Fibroblast of lung (primary cell): ENCODE measurements around the gene PIR. TPM values are rescaled to one million over a fixed set of nuclear protein-coding genes. Genes with fewer than 3 reads are reported as not detected.

Experiments
- DNase-seq, 2 donors: peaks; one replicate each; pipeline versions ENCODE4 v3.0.0 to v3.0.0-alpha.2; 2010; ENCODE audit warnings: low read depth in 2 of 2
- H2AFZ ChIP-seq: 2 replicates; pipeline ENCODE4 v1.5.1; 2012; ENCODE audit warnings: low read length, control low read depth, inconsistent platforms
- H3K27ac ChIP-seq: 2 replicates; pipeline ENCODE4 v1.5.1; 2011; ENCODE audit warnings: low read length, control low read depth; ENCODE audit not compliant: insufficient read depth
- H3K27me3 ChIP-seq: 2 replicates; pipeline ENCODE4 v1.5.1; 2011; ENCODE audit warnings: mild to moderate bottlenecking, low read length; ENCODE audit not compliant: control insufficient read depth, insufficient read depth
- H3K36me3 ChIP-seq: 2 replicates; pipeline ENCODE4 v1.5.1; 2011; ENCODE audit warnings: low read length; ENCODE audit not compliant: control insufficient read depth, insufficient read depth
- H3K4me1 ChIP-seq: 2 replicates; pipeline ENCODE4 v1.5.1; 2011; ENCODE audit warnings: low read length; ENCODE audit not compliant: control insufficient read depth, insufficient read depth; ENCODE audit errors: extremely low read depth
- H3K4me2 ChIP-seq: 2 replicates; pipeline ENCODE4 v1.5.1; 2011; ENCODE audit warnings: low read length, control low read depth; ENCODE audit not compliant: insufficient read depth; ENCODE audit errors: extremely low read depth
- H3K4me3 ChIP-seq, 4 experiments: fragments of 200-600 bp in 1 of 4; sonication (generic) in 1 of 4; replicated peaks in 1 of 4; 2 replicates each; pipeline ENCODE4 v1.5.1; 2011 to 2016; ENCODE audit warnings: low read length in 4 of 4, low read depth in 3 of 4, mild to moderate bottlenecking in 3 of 4, control low read depth in 2 of 4, inconsistent platforms in 1 of 4, mixed read lengths in 1 of 4; ENCODE audit not compliant: insufficient read depth in 1 of 4; ENCODE audit errors: control extremely low read depth in 1 of 4
- H3K79me2 ChIP-seq: 2 replicates; pipeline ENCODE4 v1.5.1; 2012; ENCODE audit warnings: mild to moderate bottlenecking, low read length, inconsistent platforms; ENCODE audit not compliant: control insufficient read depth, insufficient read depth
- H3K9ac ChIP-seq: 2 replicates; pipeline ENCODE4 v1.5.1; 2011; ENCODE audit warnings: mild to moderate bottlenecking, low read length, control low read depth; ENCODE audit not compliant: insufficient read depth
- H3K9me3 ChIP-seq: 2 replicates; pipeline ENCODE4 v1.5.1; 2012; ENCODE audit warnings: low read depth, low read length; ENCODE audit not compliant: control insufficient read depth, insufficient read depth
- H4K20me1 ChIP-seq: 2 replicates; pipeline ENCODE4 v1.5.1; 2011; ENCODE audit warnings: low read length; ENCODE audit not compliant: control insufficient read depth, insufficient read depth; ENCODE audit errors: extremely low read depth
- EZH2 ChIP-seq: IDR thresholded peaks from 2 replicates; pipeline ENCODE4 v1.5.1; 2012; ENCODE audit warnings: low read length, control low read depth, mild to moderate bottlenecking; ENCODE audit errors: missing control alignments
- polyA plus RNA-seq, 2 donors: library from polyadenylated mRNA; depleted of rRNA in 1 of 2; stranded (reverse) in 1 of 2; unstranded in 1 of 2; fragments of >200 nt; gene quantifications; 2 replicates each; pipeline ENCODE4 v1.2.1, GENCODE V29; 2011 to 2012; ENCODE audit warnings: missing spikeins in 1 of 2
- total RNA-seq: library from RNA; depleted of rRNA; stranded (reverse); fragments of >200 nt; gene quantifications from 2 replicates; pipeline ENCODE4 v1.2.1, GENCODE V29; 2014
- TF ChIP-seq, protein P1 (sequence below), 2 donors: IDR thresholded peaks in 1 of 2; conservative IDR thresholded peaks in 1 of 2; 1 replicate in 1 of 2; 2 replicates in 1 of 2; pipeline ENCODE4 v1.5.1; 2011 to 2012; ENCODE audit warnings: low read length in 2 of 2, control low read depth in 1 of 2, inconsistent platforms in 1 of 2, low read depth in 1 of 2, mild to moderate bottlenecking in 1 of 2

PIR gene
- total and polyA plus RNA-seq, 2 donors (not counting 1 experiment from before 2014, with no cell fraction given), result 17.0 to 19.9 TPM

DNA sequence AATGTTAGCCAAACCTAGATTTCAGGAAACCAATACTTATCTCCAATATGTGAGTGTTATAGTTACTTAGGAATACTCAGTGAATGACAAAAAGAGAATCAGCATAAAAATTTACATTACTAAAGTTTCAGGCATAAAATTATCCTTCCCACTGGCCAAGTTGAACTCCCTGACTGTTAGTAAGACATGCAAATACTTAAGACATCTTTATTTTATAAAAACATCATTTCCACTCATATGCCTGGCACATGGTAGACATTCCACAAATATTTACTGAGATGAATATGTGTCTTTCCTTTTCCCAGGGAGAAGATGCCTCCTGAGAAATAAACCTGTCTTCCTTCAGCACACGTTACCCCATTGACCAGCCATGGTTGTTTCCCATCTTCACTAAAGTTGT is 116.2 kb downstream of the PIR start:
- H3K4me1 ChIP-seq, result no peaks in the 10 kb centered on the region
- no peak for DNase-seq
- H3K79me2 ChIP-seq, result no peaks in the 10 kb centered on the region
- no peak overlapping the region for H3K4me3 ChIP-seq
- no peaks in the 10 kb centered on the region for H4K20me1 ChIP-seq
- TF ChIP-seq EZH2, result no peak
- TF ChIP-seq, protein P1, sequence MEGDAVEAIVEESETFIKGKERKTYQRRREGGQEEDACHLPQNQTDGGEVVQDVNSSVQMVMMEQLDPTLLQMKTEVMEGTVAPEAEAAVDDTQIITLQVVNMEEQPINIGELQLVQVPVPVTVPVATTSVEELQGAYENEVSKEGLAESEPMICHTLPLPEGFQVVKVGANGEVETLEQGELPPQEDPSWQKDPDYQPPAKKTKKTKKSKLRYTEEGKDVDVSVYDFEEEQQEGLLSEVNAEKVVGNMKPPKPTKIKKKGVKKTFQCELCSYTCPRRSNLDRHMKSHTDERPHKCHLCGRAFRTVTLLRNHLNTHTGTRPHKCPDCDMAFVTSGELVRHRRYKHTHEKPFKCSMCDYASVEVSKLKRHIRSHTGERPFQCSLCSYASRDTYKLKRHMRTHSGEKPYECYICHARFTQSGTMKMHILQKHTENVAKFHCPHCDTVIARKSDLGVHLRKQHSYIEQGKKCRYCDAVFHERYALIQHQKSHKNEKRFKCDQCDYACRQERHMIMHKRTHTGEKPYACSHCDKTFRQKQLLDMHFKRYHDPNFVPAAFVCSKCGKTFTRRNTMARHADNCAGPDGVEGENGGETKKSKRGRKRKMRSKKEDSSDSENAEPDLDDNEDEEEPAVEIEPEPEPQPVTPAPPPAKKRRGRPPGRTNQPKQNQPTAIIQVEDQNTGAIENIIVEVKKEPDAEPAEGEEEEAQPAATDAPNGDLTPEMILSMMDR (conservative IDR thresholded peaks at IDR 0.05 in 1 of 2, IDR thresholded peaks at IDR 0.05 in 1 of 2; ENCODE audit: low read depth in 1 of 2, low read length in 2 of 2), result no peak
- no peak overlapping the region for H2AFZ ChIP-seq
- H3K36me3 ChIP-seq, result no peaks in the 10 kb centered on the region
- no peaks in the 10 kb centered on the region for H3K27me3 ChIP-seq
- no peak overlapping the region for H3K9ac ChIP-seq
- no peak overlapping the region for H3K4me2 ChIP-seq
- no peaks in the 10 kb centered on the region for H3K9me3 ChIP-seq
- H3K27ac ChIP-seq, result no peak overlapping the region

DNA sequence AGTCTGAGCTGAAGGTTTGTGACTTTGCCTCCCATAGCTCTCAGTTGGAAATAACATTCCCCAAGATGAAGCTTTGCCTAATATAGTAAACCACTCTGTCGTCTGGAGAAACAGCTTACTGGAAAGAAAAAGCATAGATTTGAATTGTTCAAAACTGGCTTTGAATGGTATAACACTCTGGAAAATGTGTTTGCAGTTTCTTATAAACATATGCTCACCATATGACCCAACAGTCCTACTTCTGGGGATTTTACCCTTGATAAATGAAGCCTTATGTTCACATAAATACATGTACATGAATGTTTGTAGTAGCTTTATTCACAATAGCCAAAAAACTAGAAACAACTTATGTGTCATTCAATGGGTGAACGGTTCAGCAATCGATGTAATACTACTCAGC is 119.2 kb downstream of the PIR start:
- no peak overlapping the region for H3K9ac ChIP-seq
- no peaks in the 10 kb centered on the region for H3K27me3 ChIP-seq
- no peaks in the 10 kb centered on the region for H3K9me3 ChIP-seq
- H3K4me2 ChIP-seq, result no peak overlapping the region
- H2AFZ ChIP-seq, result no peak overlapping the region
- DNase-seq, result peak in 1 of 2 donors; percentile 59
- no peaks in the 10 kb centered on the region for H4K20me1 ChIP-seq
- H3K4me1 ChIP-seq, result no peaks in the 10 kb centered on the region
- H3K79me2 ChIP-seq, result no peaks in the 10 kb centered on the region
- no peaks in the 10 kb centered on the region for H3K36me3 ChIP-seq
- no peak overlapping the region for H3K27ac ChIP-seq
- H3K4me3 ChIP-seq, result no peak overlapping the region
- TF ChIP-seq, protein P1 (conservative IDR thresholded peaks at IDR 0.05 in 1 of 2, IDR thresholded peaks at IDR 0.05 in 1 of 2; ENCODE audit: low read depth in 1 of 2, low read length in 2 of 2), result no peak
- no peak for TF ChIP-seq EZH2

DNA sequence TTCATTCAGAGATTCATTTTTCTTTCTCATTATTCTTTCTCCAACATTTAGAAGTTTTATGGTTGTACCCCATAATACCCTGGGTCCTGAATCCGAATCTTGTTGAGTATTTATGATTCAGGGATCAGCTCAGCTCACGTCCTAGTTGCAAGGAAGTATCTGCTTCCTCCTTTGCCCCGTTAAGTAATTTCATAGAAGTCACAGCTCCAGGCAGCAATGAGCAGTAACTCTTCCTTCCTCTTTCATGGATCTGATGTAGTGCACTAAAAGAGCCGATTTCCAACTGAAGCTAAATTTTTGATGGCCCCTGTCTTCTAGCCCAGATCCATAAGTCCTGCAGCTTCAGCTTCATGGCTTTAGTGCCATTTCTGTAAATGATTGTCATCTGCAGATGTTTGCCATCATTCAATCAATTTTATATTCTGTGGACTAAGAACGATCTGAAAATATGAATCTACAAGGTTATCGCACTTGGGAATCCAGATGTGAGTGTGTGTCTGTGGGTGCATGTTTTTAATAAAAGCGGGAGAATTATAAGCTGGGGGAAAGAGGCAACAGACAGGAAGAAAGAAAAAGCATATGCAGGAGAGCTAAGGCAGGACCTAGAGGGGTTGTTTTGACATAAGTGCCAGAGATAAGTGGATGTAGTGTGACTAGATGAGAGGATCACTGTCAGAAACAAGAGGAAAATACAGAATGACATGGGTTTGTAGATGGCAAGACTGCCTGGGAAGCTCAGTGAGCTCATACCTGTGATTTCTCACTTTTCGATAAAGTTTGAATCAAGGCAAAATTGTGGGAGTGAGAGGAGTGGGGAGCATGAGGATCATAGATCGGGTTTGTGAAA is 126.4 kb downstream of the PIR start:
- Histone ChIP-seq H3K9ac (no peak overlapping the region), H3K36me3 (no peaks in the 10 kb centered on the region), H2AFZ (no peak overlapping the region), H3K4me1 (no peaks in the 10 kb centered on the region), H3K27ac (no peak overlapping the region), H3K4me2 (no peak overlapping the region), H4K20me1 (no peaks in the 10 kb centered on the region), H3K9me3 (no peaks in the 10 kb centered on the region), H3K4me3 (no peak overlapping the region), H3K27me3 (no peaks in the 10 kb centered on the region), H3K79me2 (no peaks in the 10 kb centered on the region)
- DNase-seq, result no peak
- no peak for TF ChIP-seq EZH2
- TF ChIP-seq, protein P1 (conservative IDR thresholded peaks at IDR 0.05 in 1 of 2, IDR thresholded peaks at IDR 0.05 in 1 of 2; ENCODE audit: low read depth in 1 of 2, low read length in 2 of 2), result no peak
